H9 (cell line): Measurements from ENCODE around the gene CBFA2T2. TPM values are rescaled to one million over a fixed set of nuclear protein-coding genes. Genes with fewer than 3 reads are reported as not detected.

Experiments
- DNase-seq: peaks from one replicate; pipeline ENCODE4 v3.0.0-alpha.2; 2017
- H2AFZ ChIP-seq: one replicate; pipeline ENCODE4 v1.6.1; 2013; ENCODE audit warnings: mild to moderate bottlenecking, low read length, control low read depth, moderate library complexity
- H2AK5ac ChIP-seq: 2 replicates; pipeline ENCODE4 v1.6.1; 2013; ENCODE audit warnings: low read length, control low read depth, mixed read lengths; ENCODE audit not compliant: insufficient read length
- H2BK120ac ChIP-seq: one replicate; pipeline ENCODE4 v1.6.1; 2013; ENCODE audit warnings: low read depth, mild to moderate bottlenecking, low read length, control low read depth, inconsistent platforms; ENCODE audit not compliant: poor library complexity, severe bottlenecking
- H2BK12ac ChIP-seq: 2 replicates; pipeline ENCODE4 v1.6.1; 2013; ENCODE audit warnings: low read length, control low read depth, mixed read lengths, low read depth; ENCODE audit not compliant: insufficient read length
- H2BK15ac ChIP-seq: 2 replicates; pipeline ENCODE4 v1.6.1; 2013; ENCODE audit warnings: low read depth, low read length, control low read depth
- H2BK20ac ChIP-seq: one replicate; pipeline ENCODE4 v1.6.1; 2013; ENCODE audit warnings: low read depth, mild to moderate bottlenecking, low read length, control low read depth, inconsistent platforms; ENCODE audit not compliant: poor library complexity, severe bottlenecking
- H2BK5ac ChIP-seq: 2 replicates; pipeline ENCODE4 v1.6.1; 2013; ENCODE audit warnings: low read length, control low read depth, mixed read lengths; ENCODE audit not compliant: insufficient read length
- H3K14ac ChIP-seq: 2 replicates; pipeline ENCODE4 v1.6.1; 2013; ENCODE audit warnings: low read length, control low read depth; ENCODE audit not compliant: insufficient read depth
- H3K18ac ChIP-seq: 2 replicates; pipeline ENCODE4 v1.6.1; 2013; ENCODE audit warnings: low read depth, mild to moderate bottlenecking, mixed read lengths, low read length, control low read depth; ENCODE audit not compliant: insufficient read length
- H3K23ac ChIP-seq: 2 replicates; pipeline ENCODE4 v1.6.1; 2013; ENCODE audit warnings: low read length, control low read depth, mixed read lengths, low read depth; ENCODE audit not compliant: insufficient read length
- H3K23me2 ChIP-seq: 2 replicates; pipeline ENCODE4 v1.6.1; 2013; ENCODE audit warnings: low read depth, mild to moderate bottlenecking, mixed read lengths, low read length, control low read depth; ENCODE audit not compliant: insufficient read length, poor library complexity, severe bottlenecking
- H3K27ac ChIP-seq: 2 replicates; pipeline ENCODE4 v1.5.1; 2013; ENCODE audit warnings: low read length, control low read depth, mixed read lengths, low read depth; ENCODE audit not compliant: insufficient read length
- H3K27me3 ChIP-seq: 2 replicates; pipeline ENCODE4 v1.6.1; 2013; ENCODE audit warnings: low read length, control low read depth, inconsistent platforms; ENCODE audit not compliant: insufficient read depth
- H3K4ac ChIP-seq: 2 replicates; pipeline ENCODE4 v1.6.1; 2013; ENCODE audit warnings: low read depth, mild to moderate bottlenecking, control low read depth, inconsistent platforms, low read length, moderate library complexity
- H3K4me1 ChIP-seq: 2 replicates; pipeline ENCODE4 v1.6.1; 2013; ENCODE audit warnings: low read length, control low read depth, inconsistent platforms; ENCODE audit not compliant: insufficient read depth
- H3K4me2 ChIP-seq: 2 replicates; pipeline ENCODE4 v1.6.1; 2013; ENCODE audit warnings: low read length, control low read depth, mixed read lengths; ENCODE audit not compliant: insufficient read length, insufficient read depth
- H3K56ac ChIP-seq: 2 replicates; pipeline ENCODE4 v1.6.1; 2013; ENCODE audit warnings: low read depth, mild to moderate bottlenecking, mixed read lengths, low read length, control low read depth; ENCODE audit not compliant: insufficient read length
- H3K79me1 ChIP-seq: 2 replicates; pipeline ENCODE4 v1.6.1; 2013; ENCODE audit warnings: low read depth, mild to moderate bottlenecking, moderate library complexity, low read length, control low read depth, inconsistent platforms; ENCODE audit not compliant: insufficient read depth, poor library complexity, severe bottlenecking
- H3K79me2 ChIP-seq: 2 replicates; pipeline ENCODE4 v1.6.1; 2013; ENCODE audit warnings: low read length, control low read depth, inconsistent platforms; ENCODE audit not compliant: insufficient read depth
- H3K9ac ChIP-seq: 2 replicates; pipeline ENCODE4 v1.6.1; 2013; ENCODE audit warnings: low read length, control low read depth, mixed read lengths; ENCODE audit not compliant: insufficient read length; ENCODE audit errors: extremely low read depth
- H3K9me3 ChIP-seq: one replicate; pipeline ENCODE4 v1.6.1; 2013; ENCODE audit warnings: low read depth, low read length, inconsistent platforms; ENCODE audit not compliant: control insufficient read depth
- H3T11ph ChIP-seq: one replicate; pipeline ENCODE4 v1.6.1; 2013; ENCODE audit warnings: mild to moderate bottlenecking, low read length, control low read depth, inconsistent platforms
- H4K20me1 ChIP-seq: one replicate; pipeline ENCODE4 v1.6.1; 2013; ENCODE audit not compliant: control insufficient read depth, insufficient read length, insufficient read depth
- H4K5ac ChIP-seq: 2 replicates; pipeline ENCODE4 v1.6.1; 2013; ENCODE audit warnings: low read depth, mild to moderate bottlenecking, mixed read lengths, low read length, control low read depth; ENCODE audit not compliant: insufficient read length
- H4K8ac ChIP-seq: replicated peaks from 2 replicates; pipeline ENCODE4 v1.6.1; 2013; ENCODE audit warnings: low read length, control low read depth, mixed read lengths, low read depth; ENCODE audit not compliant: insufficient read length
- H4K91ac ChIP-seq: 2 replicates; pipeline ENCODE4 v1.6.1; 2013; ENCODE audit warnings: low read depth, mild to moderate bottlenecking, moderate library complexity, mixed read lengths, low read length, control low read depth; ENCODE audit not compliant: insufficient read length
- H3K27ac Mint-ChIP-seq, 3 experiments: 2 replicates in 2 of 3; 3 replicates in 1 of 3; pipeline ENCODE4 v1.8.0; 2020 to 2021; ENCODE audit warnings: mixed read lengths in 3 of 3, mild to moderate bottlenecking in 1 of 3, moderate library complexity in 1 of 3
- H3K27me3 Mint-ChIP-seq: 2 replicates; pipeline ENCODE4 v1.8.0; 2021; ENCODE audit warnings: low read depth, mild to moderate bottlenecking, moderate library complexity, mixed read lengths
- H3K36me3 Mint-ChIP-seq, 3 experiments: 2 replicates in 2 of 3; 3 replicates in 1 of 3; pipeline ENCODE4 v1.8.0; 2020 to 2021; ENCODE audit warnings: low read depth in 3 of 3, mixed read lengths in 3 of 3; ENCODE audit not compliant: insufficient read depth in 1 of 3
- H3K4me1 Mint-ChIP-seq, 2 experiments: 2 replicates each; pipeline ENCODE4 v1.8.0; 2020; ENCODE audit warnings: mixed read lengths in 2 of 2
- H3K4me3 Mint-ChIP-seq, 2 experiments: 2 replicates in 1 of 2; 3 replicates in 1 of 2; pipeline ENCODE4 v1.8.0; 2020 to 2021; ENCODE audit warnings: mild to moderate bottlenecking in 2 of 2, mixed read lengths in 2 of 2, moderate library complexity in 1 of 2
- H3K9me3 Mint-ChIP-seq, 2 experiments: 2 replicates in 1 of 2; 3 replicates in 1 of 2; pipeline ENCODE4 v1.8.0; 2020; ENCODE audit warnings: mild to moderate bottlenecking in 2 of 2, mixed read lengths in 2 of 2, moderate library complexity in 1 of 2
- CTCF ChIP-seq: fragments of 200-600 bp; sonication (generic); conservative IDR thresholded peaks from 3 replicates; pipeline ENCODE4 v1.8.0; 2021; ENCODE audit warnings: antibody characterized with exemption, mild to moderate bottlenecking
- WGBS: extraction: QIAGEN DNeasy Blood & Tissue Kit; methylation state at CpG from one replicate; pipeline ENCODE4 v1.1.7; 2013; ENCODE audit warnings: missing lambda C conversion rate, low lambda C conversion rate, mixed read lengths; ENCODE audit not compliant: insufficient read length; ENCODE audit errors: extremely low coverage; 5-methylcytosine and 5-hydroxymethylcytosine counted together
- total RNA-seq: library from RNA; stranded (reverse); gene quantifications from 2 replicates; pipeline ENCODE4 v1.2.1, GENCODE V29; 2021

Gene CBFA2T2
- total RNA-seq, 1 experiment from 2014 or later, result 11.2 TPM

GRCh38 chr20:33672426-33673113 is 182.7 kb downstream of the CBFA2T2 start:
- Histone ChIP-seq H3K4me1 (peaks cover 4% of the 10 kb centered on the region; the same call in 1 of the 2 replicates), H4K8ac (no peak overlapping the region), H2BK12ac (no peak overlapping the region), H3K9ac (no peak overlapping the region), H3K79me1 (no peaks in the 10 kb centered on the region), H3K56ac (no peak overlapping the region), H3K27me3 (no peaks in the 10 kb centered on the region), H3K18ac (no peak overlapping the region), H3T11ph (no peak overlapping the region), H3K4ac (no peak overlapping the region), H4K5ac (no peak overlapping the region), H3K23ac (no peak overlapping the region), H3K9me3 (no peaks in the 10 kb centered on the region), H2BK120ac (no peak overlapping the region), H3K4me2 (no peak overlapping the region), H2BK5ac (no peak overlapping the region), H3K23me2 (peaks cover 22% of the 10 kb centered on the region), H4K91ac (no peak overlapping the region), H2AK5ac (no peak overlapping the region), H3K14ac (no peak overlapping the region), H3K27ac (no peak overlapping the region), H3K79me2 (no peaks in the 10 kb centered on the region), H2BK15ac (no peak overlapping the region), H4K20me1 (no peaks in the 10 kb centered on the region), H2AFZ (no peak overlapping the region), H2BK20ac (no peak overlapping the region)
- WGBS, result no CpG with 5 or more reads among the region's 17 CpGs
- Mint-ChIP-seq H3K36me3 (peaks cover 33 to 56% (median 47%) of the 10 kb centered on the region in 3 experiments; a peak in 6 of 7 replicates), H3K27me3 (peaks cover 2% of the 10 kb centered on the region), H3K4me1 (peaks cover 30% of the 10 kb centered on the region in 2 experiments), H3K9me3 (no peaks in the 10 kb centered on the region; a peak in 1 of 5 replicates), H3K4me3 (peak overlapping the region; percentile 87 to 90), H3K27ac (peak overlapping the region in 2 of 3 experiments; percentile 25 to 95; a peak in 2 of 7 replicates)
- TF ChIP-seq CTCF, result no peak
- DNase-seq, result no peak
